C4-2B (cell line): ENCODE results near the gene GRK6.
"Not testable (repeated sequence)": the region's sequence is repeated elsewhere in the genome, so short reads cannot be mapped to it uniquely, and the experiment has no call there.

ENCODE experiments used
- CTCF ChIP-seq: fragments of 450-650 bp; conservative IDR thresholded peaks from 2 replicates; pipeline ENCODE4 v1.5.1; 2017; ENCODE audit warnings: mild to moderate bottlenecking
- ZFX ChIP-seq: fragments of 450-650 bp; IDR thresholded peaks from 2 replicates; pipeline ENCODE4 v1.6.1; 2017

GRCh38 chr5:177420472-177420871, 6.0 kb upstream of the GRK6 start:
- not testable (repeated sequence) for TF ChIP-seq CTCF, ZFX
